ENCODE data around the gene HS2ST1.
"Not testable (repeated sequence)": the region's sequence is repeated elsewhere in the genome, so short reads cannot be mapped to it uniquely, and the experiment has no call there.

DNA sequence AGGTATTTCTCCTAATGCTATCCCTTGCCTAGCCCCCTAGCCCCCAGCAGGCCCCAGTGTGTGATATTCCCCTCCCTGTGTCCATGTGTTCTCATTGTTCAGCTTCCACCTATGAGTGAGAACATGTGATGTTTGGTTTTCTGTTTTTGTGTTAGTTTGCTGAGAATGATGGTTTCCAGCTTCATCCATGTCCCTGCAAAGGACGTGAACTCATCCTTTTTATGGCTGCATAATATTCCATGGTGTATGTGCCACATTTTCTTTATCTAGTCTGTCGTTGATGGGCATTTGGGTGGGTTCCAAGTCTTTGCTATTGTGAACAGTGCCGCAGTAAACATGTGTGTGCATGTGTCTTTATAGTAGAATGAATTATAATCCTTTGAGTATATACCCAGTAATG, 75.3 kb downstream of the HS2ST1 start:
- TF ChIP-seq, protein P1, sequence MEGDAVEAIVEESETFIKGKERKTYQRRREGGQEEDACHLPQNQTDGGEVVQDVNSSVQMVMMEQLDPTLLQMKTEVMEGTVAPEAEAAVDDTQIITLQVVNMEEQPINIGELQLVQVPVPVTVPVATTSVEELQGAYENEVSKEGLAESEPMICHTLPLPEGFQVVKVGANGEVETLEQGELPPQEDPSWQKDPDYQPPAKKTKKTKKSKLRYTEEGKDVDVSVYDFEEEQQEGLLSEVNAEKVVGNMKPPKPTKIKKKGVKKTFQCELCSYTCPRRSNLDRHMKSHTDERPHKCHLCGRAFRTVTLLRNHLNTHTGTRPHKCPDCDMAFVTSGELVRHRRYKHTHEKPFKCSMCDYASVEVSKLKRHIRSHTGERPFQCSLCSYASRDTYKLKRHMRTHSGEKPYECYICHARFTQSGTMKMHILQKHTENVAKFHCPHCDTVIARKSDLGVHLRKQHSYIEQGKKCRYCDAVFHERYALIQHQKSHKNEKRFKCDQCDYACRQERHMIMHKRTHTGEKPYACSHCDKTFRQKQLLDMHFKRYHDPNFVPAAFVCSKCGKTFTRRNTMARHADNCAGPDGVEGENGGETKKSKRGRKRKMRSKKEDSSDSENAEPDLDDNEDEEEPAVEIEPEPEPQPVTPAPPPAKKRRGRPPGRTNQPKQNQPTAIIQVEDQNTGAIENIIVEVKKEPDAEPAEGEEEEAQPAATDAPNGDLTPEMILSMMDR (IDR thresholded peaks at IDR 0.05) = not testable (repeated sequence)
- TF ChIP-seq POLR2A (IDR thresholded peaks at IDR 0.05) = not testable (repeated sequence)

Data from uterus (tissue), 2 donors.